GM18526 (cell line): ENCODE results near the gene C4orf33.

Source experiments
- POLR2A ChIP-seq: IDR thresholded peaks from 3 replicates; pipeline ENCODE4 v1.6.1; 2011; ENCODE audit not compliant: insufficient read length; ENCODE audit errors: extremely low read depth

The C4orf33 gene

DNA sequence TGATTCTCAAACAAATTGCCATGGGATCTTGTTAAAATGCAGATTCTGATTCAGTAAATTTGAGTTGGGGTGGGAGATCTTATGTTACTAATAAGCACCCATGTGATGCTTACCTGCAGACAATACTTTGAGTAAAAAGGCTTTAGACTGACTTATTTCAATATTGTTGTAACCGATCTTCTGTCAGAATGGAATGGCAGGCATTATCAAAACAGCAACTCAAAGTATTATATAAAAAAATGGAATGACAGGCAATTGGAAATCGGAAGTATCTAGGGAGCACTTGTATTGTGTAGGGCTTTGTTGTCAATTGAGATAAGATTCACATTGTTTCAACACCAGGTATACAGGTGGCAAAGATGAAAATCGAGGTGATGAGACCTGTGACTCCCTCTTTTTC is 67.5 kb downstream of the C4orf33 start:
- TF ChIP-seq POLR2A, result no peak

DNA sequence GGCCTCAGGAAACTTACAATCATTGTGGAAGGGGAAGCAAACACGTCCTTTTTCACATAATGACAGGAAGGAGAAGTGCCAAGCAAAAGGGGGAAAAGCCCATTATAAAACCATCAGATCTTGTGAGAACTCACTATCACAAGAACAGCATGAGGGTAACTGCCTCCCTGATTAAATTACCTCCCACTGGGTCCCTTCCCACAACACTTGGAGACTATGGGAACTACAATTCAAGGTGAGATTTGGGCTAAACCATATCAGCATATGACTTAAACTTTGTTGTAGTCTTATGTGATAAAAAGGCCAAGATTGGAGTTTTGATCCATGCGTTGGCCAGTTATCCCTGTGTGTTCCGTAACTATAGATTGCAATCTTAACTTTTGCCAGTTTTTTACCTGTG is 68.3 kb downstream of the C4orf33 start:
- TF ChIP-seq POLR2A, result no peak
